ENCODE results near the gene SSC4D. TPM values are rescaled to one million over a fixed set of nuclear protein-coding genes. Genes with fewer than 3 reads are reported as not detected.

Gene SSC4D
- total RNA-seq, 1 donor from 2014 or later, result not detected

GRCh38 chr7:76354516-76354915, 55.0 kb downstream of the SSC4D start:
- Histone ChIP-seq H3K4me3 (no peak overlapping the region), H3K4me1 (peaks cover 58% of the 10 kb centered on the region)
- intact Hi-C loops (cut with DNase I), result no loop called here

GRCh38 chr7:76353744-76354143, 55.8 kb downstream of the SSC4D start:
- no peak for DNase-seq (ENCODE audit: extremely low spot score in 2 of 2)
- no peaks in the 10 kb centered on the region for H3K9me3 ChIP-seq
- H3K27ac ChIP-seq, result no peak overlapping the region
- peaks cover 0 to 12% of the 10 kb centered on the region in 2 donors for H3K36me3 ChIP-seq
- H3K27me3 ChIP-seq, result no peaks in the 10 kb centered on the region
- peaks cover 56% of the 10 kb centered on the region for H3K4me1 ChIP-seq
- TF ChIP-seq POLR2A (IDR thresholded peaks at IDR 0.05) (no peak), CTCF (IDR thresholded peaks at IDR 0.05) (no peak), POLR2AphosphoS5 (IDR thresholded peaks at IDR 0.05; ENCODE audit: insufficient read depth in 1 of 2, low read depth in 1 of 2) (no peak)
- intact Hi-C loops (cut with DNase I), result no loop called here
- no peak overlapping the region for H3K4me3 ChIP-seq

More at GRCh38 chr7:76354516-76354915, 55.0 kb downstream of the SSC4D start:
- Histone ChIP-seq H3K27me3 (no peaks in the 10 kb centered on the region), H3K9me3 (no peaks in the 10 kb centered on the region), H3K27ac (no peak overlapping the region), H3K36me3 (peaks cover 0 to 10% of the 10 kb centered on the region in 2 donors)
- no peak for TF ChIP-seq POLR2A (IDR thresholded peaks at IDR 0.05)
- TF ChIP-seq POLR2AphosphoS5 (IDR thresholded peaks at IDR 0.05; ENCODE audit: insufficient read depth in 1 of 2, low read depth in 1 of 2), result no peak
- no peak for TF ChIP-seq CTCF (IDR thresholded peaks at IDR 0.05)
- DNase-seq (ENCODE audit: extremely low spot score in 2 of 2), result no peak

GRCh38 chr7:76352193-76352592, 57.3 kb downstream of the SSC4D start:
- H3K4me1 ChIP-seq, result peaks cover 57% of the 10 kb centered on the region

GRCh38 chr7:76351372-76351771, 58.1 kb downstream of the SSC4D start:
- H3K36me3 ChIP-seq, result peaks cover 0 to 23% of the 10 kb centered on the region in 2 donors

More at GRCh38 chr7:76352193-76352592, 57.3 kb downstream of the SSC4D start:
- Histone ChIP-seq H3K36me3 (peaks cover 0 to 15% of the 10 kb centered on the region in 2 donors), H3K27me3 (no peaks in the 10 kb centered on the region), H3K4me3 (no peak overlapping the region), H3K9me3 (no peaks in the 10 kb centered on the region), H3K27ac (no peak overlapping the region)
- TF ChIP-seq CTCF (IDR thresholded peaks at IDR 0.05), result no peak
- TF ChIP-seq POLR2AphosphoS5 (IDR thresholded peaks at IDR 0.05; ENCODE audit: insufficient read depth in 1 of 2, low read depth in 1 of 2), result no peak
- TF ChIP-seq POLR2A (IDR thresholded peaks at IDR 0.05), result no peak
- intact Hi-C loops (cut with DNase I), result no loop called here
- DNase-seq (ENCODE audit: extremely low spot score in 2 of 2), result no peak

More at GRCh38 chr7:76351372-76351771, 58.1 kb downstream of the SSC4D start:
- DNase-seq (ENCODE audit: extremely low spot score in 2 of 2), result no peak
- peaks cover 57% of the 10 kb centered on the region for H3K4me1 ChIP-seq
- H3K27ac ChIP-seq, result no peak overlapping the region
- no peak for TF ChIP-seq POLR2A (IDR thresholded peaks at IDR 0.05)
- no peak for TF ChIP-seq CTCF (IDR thresholded peaks at IDR 0.05)
- TF ChIP-seq POLR2AphosphoS5 (IDR thresholded peaks at IDR 0.05; ENCODE audit: insufficient read depth in 1 of 2, low read depth in 1 of 2), result no peak
- H3K4me3 ChIP-seq, result no peak overlapping the region
- intact Hi-C loops (cut with DNase I), result no loop called here
- no peaks in the 10 kb centered on the region for H3K27me3 ChIP-seq
- H3K9me3 ChIP-seq, result no peaks in the 10 kb centered on the region

Data from vagina (tissue), 2 donors.